Measurements from ENCODE around the gene TMPRSS4. TPM values are rescaled to one million over a fixed set of nuclear protein-coding genes. Genes with fewer than 3 reads are reported as not detected.
"Not testable (repeated sequence)": the region's sequence is repeated elsewhere in the genome, so short reads cannot be mapped to it uniquely, and the experiment has no call there.

Gene TMPRSS4
- total and polyA plus RNA-seq, 5 donors: not detected

DNA sequence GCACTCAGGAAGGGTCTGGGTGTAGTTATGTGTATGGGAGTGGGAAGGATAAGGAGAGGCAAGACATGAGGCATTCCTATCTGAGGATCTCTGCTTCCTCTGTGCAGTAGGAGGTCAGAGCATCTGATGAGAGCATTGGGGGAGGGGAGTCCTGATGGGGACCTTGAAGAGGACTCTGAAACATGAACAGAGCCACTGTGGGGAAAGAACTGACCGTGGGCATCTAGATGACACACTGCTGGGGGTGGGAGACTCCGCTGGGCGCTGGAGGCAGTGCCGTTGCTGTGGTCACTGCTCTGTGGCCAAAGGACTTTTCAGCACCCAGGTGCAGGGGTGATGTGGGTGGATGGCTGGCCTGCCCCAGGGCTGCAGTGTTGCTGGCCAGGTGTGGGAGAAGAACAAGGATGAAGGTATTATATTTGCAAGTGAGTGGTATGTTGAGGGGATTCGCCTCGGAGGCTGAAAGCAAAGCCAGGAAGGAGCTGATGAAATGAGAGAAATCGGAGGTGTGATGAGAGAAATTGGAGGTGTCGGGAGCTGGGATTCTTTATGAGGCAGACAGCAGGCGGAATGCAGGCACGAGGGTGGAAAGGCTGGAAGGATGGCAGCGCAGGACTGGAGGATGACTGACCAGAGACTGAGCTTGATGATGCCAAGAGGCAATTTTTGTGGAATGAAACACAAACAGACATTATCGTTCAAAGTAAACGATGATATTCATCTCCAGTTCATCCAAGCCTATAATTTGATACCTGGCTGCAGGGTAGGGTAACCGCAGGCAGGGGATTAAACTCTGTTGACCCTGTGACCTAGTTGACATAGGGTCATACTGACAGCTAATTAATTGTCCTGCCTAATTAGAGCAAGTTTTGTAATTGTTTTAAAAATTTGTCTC is 19.4 kb upstream of the TMPRSS4 start:
- Histone ChIP-seq H3K27me3 (ENCODE audit: control insufficient read depth, insufficient read depth) (no peaks in the 10 kb centered on the region), H3K27ac (ENCODE audit: low read length) (no peak overlapping the region), H3K4me3 (ENCODE audit: low read length) (no peak overlapping the region), H3K4me1 (ENCODE audit: control insufficient read depth, insufficient read depth, low read length) (no peaks in the 10 kb centered on the region), H3K9me3 (ENCODE audit: control insufficient read depth, low read length) (no peaks in the 10 kb centered on the region)
- intact Hi-C loops (cut with DNase I): loop anchor here in 2 of 4 donors (10.0 kb wide), 4 partner anchors 113 to 633 kb away; no protein-coding TSS in a partner anchor
- 81% methylated on average over 14 of the region's 14 CpGs for WGBS
- DNase-seq: no peak
- ATAC-seq: no peak

DNA sequence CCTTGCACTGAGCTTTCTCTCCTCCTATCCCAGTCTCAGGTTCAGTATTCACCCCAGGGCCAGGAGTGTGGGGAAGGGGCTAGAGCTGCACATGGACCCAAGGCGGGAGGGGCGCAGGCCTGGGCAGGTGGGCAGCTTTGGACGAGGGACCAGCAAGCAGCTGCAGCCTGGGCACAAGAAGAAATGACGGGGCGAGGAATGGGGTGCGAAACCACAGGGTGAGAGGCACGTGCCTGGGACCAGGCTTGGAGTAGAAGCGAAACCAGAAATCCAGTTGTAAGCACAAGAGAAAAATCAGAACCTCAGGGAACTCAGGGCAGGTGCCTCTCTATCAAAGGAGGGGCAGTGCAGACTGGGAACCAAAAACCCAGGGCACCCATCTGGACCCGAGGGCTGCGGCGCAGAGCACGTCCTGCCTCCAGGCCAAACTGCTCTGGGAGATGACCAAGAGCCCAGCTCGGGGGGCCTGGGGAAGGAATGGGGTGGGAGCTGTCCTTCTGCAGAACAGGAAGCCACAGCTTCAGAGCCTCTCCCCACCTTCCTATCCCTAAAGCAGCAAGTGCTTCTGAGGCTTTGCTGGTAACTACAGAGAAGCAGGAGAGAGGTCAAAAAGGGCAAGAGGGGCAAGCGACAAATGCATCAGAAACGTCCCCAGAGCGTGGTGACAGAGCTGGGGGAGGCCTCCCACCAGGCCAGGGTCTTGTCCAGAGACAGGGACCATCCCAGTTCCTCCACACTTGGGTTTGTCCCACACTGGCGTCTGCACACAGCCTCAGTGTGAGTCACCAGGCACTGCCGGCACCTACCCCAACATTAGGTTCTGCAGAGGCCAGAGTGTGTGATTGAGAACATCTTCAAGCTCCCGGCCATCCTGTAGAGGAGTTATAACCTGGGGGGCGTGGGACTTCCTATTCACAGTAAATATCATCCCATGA is 18.3 kb upstream of the TMPRSS4 start:
- no peak overlapping the region for H3K4me3 ChIP-seq (ENCODE audit: low read length)
- no peaks in the 10 kb centered on the region for H3K4me1 ChIP-seq (ENCODE audit: control insufficient read depth, insufficient read depth, low read length)
- ATAC-seq (no peak), DNase-seq (no peak)
- WGBS: 79% methylated on average over 20 of the region's 20 CpGs
- no peaks in the 10 kb centered on the region for H3K9me3 ChIP-seq (ENCODE audit: control insufficient read depth, low read length)
- H3K27ac ChIP-seq (ENCODE audit: low read length): no peak overlapping the region
- intact Hi-C loops (cut with DNase I): loop anchor here in 2 of 4 donors (10.0 kb wide), 4 partner anchors 114 to 634 kb away; no protein-coding TSS in a partner anchor
- H3K27me3 ChIP-seq (ENCODE audit: control insufficient read depth, insufficient read depth): no peaks in the 10 kb centered on the region

GRCh38 chr11:118059246-118059940 is 17.5 kb upstream of the TMPRSS4 start:
- intact Hi-C loops (cut with DNase I): loop anchor here in 2 of 4 donors (10.0 kb wide), 4 partner anchors 115 to 635 kb away; no protein-coding TSS in a partner anchor
- 86% methylated on average over 11 of the region's 11 CpGs for WGBS
- Histone ChIP-seq H3K4me1 (ENCODE audit: control insufficient read depth, insufficient read depth, low read length) (no peaks in the 10 kb centered on the region), H3K27ac (ENCODE audit: low read length) (no peak overlapping the region), H3K27me3 (ENCODE audit: control insufficient read depth, insufficient read depth) (no peaks in the 10 kb centered on the region), H3K4me3 (ENCODE audit: low read length) (no peak overlapping the region), H3K9me3 (ENCODE audit: control insufficient read depth, low read length) (no peaks in the 10 kb centered on the region)
- DNase-seq: no peak
- peak in 1 of 2 donors; percentile 19 for ATAC-seq

DNA sequence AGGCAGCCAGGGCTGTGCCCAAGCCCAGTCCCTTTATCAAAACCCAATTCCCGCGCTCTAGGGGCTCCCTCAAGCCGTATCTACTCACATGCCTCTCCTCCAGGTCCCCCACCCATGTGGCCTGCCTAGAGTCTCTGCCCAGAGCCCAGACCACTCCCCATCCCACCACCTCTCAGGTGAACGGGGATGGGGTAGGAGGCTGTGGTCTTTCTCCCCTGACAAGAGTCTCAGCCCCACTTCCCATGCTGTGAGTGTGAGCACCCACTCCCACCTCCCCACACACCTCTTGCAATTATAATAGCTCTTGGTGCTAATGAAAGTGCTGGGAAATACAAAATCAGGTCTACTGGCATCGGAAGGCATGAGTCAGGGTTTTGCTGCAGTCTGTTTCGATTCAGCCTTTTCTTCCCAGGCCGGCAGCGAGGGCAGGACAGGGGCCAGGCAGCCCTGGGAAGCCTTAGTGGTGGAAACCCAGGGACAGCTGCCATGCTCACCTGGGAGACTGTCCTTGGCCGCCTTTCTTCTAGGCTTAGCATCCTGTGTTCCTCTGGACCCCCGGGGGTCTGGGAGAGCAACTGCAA is 16.7 kb upstream of the TMPRSS4 start:
- intact Hi-C loops (cut with DNase I): no loop called here
- Histone ChIP-seq H3K27ac (ENCODE audit: low read length) (no peak overlapping the region), H3K4me3 (ENCODE audit: low read length) (no peak overlapping the region), H3K9me3 (ENCODE audit: control insufficient read depth, low read length) (no peaks in the 10 kb centered on the region), H3K4me1 (ENCODE audit: control insufficient read depth, insufficient read depth, low read length) (no peaks in the 10 kb centered on the region), H3K27me3 (ENCODE audit: control insufficient read depth, insufficient read depth) (no peaks in the 10 kb centered on the region)
- DNase-seq (no peak), ATAC-seq (peak in 1 of 2 donors; percentile 5)
- 89% methylated on average over 10 of the region's 10 CpGs for WGBS

- intact Hi-C loops (cut with DNase I): no loop called here
- Histone ChIP-seq H3K9me3 (ENCODE audit: control insufficient read depth, low read length) (no peaks in the 10 kb centered on the region), H3K4me1 (ENCODE audit: control insufficient read depth, insufficient read depth, low read length) (no peaks in the 10 kb centered on the region), H3K27ac (ENCODE audit: low read length) (no peak overlapping the region), H3K4me3 (ENCODE audit: low read length) (no peak overlapping the region), H3K27me3 (ENCODE audit: control insufficient read depth, insufficient read depth) (no peaks in the 10 kb centered on the region)
- 43% methylated on average over 7 of the region's 7 CpGs for WGBS
- DNase-seq (peak in 1 of 3 donors; percentile 67), ATAC-seq (peak; percentile 61 to 73)
Measured at GRCh38 chr11:118060869-118061268, 16.0 kb upstream of the TMPRSS4 start.

- intact Hi-C loops (cut with DNase I): no loop called here
- Histone ChIP-seq H3K27me3 (ENCODE audit: control insufficient read depth, insufficient read depth) (no peaks in the 10 kb centered on the region), H3K4me3 (ENCODE audit: low read length) (no peak overlapping the region), H3K4me1 (ENCODE audit: control insufficient read depth, insufficient read depth, low read length) (no peaks in the 10 kb centered on the region), H3K9me3 (ENCODE audit: control insufficient read depth, low read length) (no peaks in the 10 kb centered on the region), H3K27ac (ENCODE audit: low read length) (no peak overlapping the region)
- DNase-seq (no peak), ATAC-seq (no peak)
- 91% methylated on average over 6 of the region's 6 CpGs for WGBS
Measured at GRCh38 chr11:118061586-118062125, 15.2 kb upstream of the TMPRSS4 start.

- DNase-seq; intact Hi-C loops (cut with DNase I); H3K27ac ChIP-seq (ENCODE audit: low read length); H3K27me3 ChIP-seq (ENCODE audit: control insufficient read depth, insufficient read depth); H3K4me3 ChIP-seq (ENCODE audit: low read length); H3K9me3 ChIP-seq (ENCODE audit: control insufficient read depth, low read length); H3K4me1 ChIP-seq (ENCODE audit: control insufficient read depth, insufficient read depth, low read length); ATAC-seq: not testable (repeated sequence)
- 92% methylated on average over 5 of the region's 5 CpGs for WGBS
Measured at GRCh38 chr11:118062181-118062580, 14.7 kb upstream of the TMPRSS4 start.

- not testable (repeated sequence) for DNase-seq
Measured at GRCh38 chr11:118062631-118063030, 14.2 kb upstream of the TMPRSS4 start.

GRCh38 chr11:118064956-118065355 is 11.9 kb upstream of the TMPRSS4 start:
- Histone ChIP-seq H3K4me3 (ENCODE audit: low read length) (no peak overlapping the region), H3K9me3 (ENCODE audit: control insufficient read depth, low read length) (no peaks in the 10 kb centered on the region), H3K27me3 (ENCODE audit: control insufficient read depth, insufficient read depth) (no peaks in the 10 kb centered on the region), H3K27ac (ENCODE audit: low read length) (no peak overlapping the region), H3K4me1 (ENCODE audit: control insufficient read depth, insufficient read depth, low read length) (no peaks in the 10 kb centered on the region)
- DNase-seq (no peak), ATAC-seq (no peak)
- 85% methylated on average over 9 of the region's 9 CpGs for WGBS
- intact Hi-C loops (cut with DNase I): no loop called here

More at GRCh38 chr11:118062631-118063030, 14.2 kb upstream of the TMPRSS4 start:
- H3K4me1 ChIP-seq (ENCODE audit: control insufficient read depth, insufficient read depth, low read length); H3K27ac ChIP-seq (ENCODE audit: low read length); intact Hi-C loops (cut with DNase I); ATAC-seq; H3K9me3 ChIP-seq (ENCODE audit: control insufficient read depth, low read length); H3K4me3 ChIP-seq (ENCODE audit: low read length); H3K27me3 ChIP-seq (ENCODE audit: control insufficient read depth, insufficient read depth): not testable (repeated sequence)
- WGBS: 90% methylated on average over 5 of the region's 5 CpGs

DNA sequence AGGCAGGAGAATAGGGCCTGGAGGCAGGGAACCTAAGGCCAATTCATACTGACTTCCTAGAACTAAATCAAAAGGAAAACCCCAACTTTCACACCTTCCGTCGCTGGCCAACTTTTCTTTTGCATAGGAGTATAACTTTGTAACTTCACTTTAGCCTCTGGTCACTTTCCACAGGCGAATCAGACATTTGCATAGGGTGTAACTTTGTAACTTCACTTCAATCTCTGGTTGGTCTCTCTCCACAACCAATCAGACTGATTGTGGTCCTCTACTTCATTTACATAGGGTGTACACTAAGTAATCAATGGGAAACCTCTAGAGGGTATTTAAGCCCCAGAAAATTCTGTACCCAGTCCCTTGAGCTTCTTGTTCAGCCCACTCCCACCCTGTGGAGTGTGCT is 11.5 kb upstream of the TMPRSS4 start:
- no peak for DNase-seq
- WGBS: 88% methylated on average over 3 of the region's 3 CpGs
- Histone ChIP-seq H3K27me3 (ENCODE audit: control insufficient read depth, insufficient read depth) (no peaks in the 10 kb centered on the region), H3K27ac (ENCODE audit: low read length) (no peak overlapping the region), H3K4me1 (ENCODE audit: control insufficient read depth, insufficient read depth, low read length) (no peaks in the 10 kb centered on the region), H3K9me3 (ENCODE audit: control insufficient read depth, low read length) (no peaks in the 10 kb centered on the region), H3K4me3 (ENCODE audit: low read length) (no peak overlapping the region)
- ATAC-seq: no peak
- intact Hi-C loops (cut with DNase I): no loop called here

Measured in right cardiac atrium (tissue), 5 donors.